Body of pancreas (tissue), 4 donors: ENCODE data around the gene S100A9. TPM values are rescaled to one million over a fixed set of nuclear protein-coding genes. Genes with fewer than 3 reads are reported as not detected.

Experiments used
- ATAC-seq: fragments of 150-250 bp; one replicate; pipeline ENCODE4 v1.9.1; 2016
- DNase-seq, 4 donors: peaks; one replicate each; pipeline ENCODE4 v3.0.0-alpha.2; 2019
- H3K27ac ChIP-seq, 4 donors: fragments of 200-600 bp; sonication (generic); 1 replicate in 3 of 4; 2 replicates in 1 of 4; pipeline versions ENCODE4 v1.5.1 to v1.6.1; 2016 to 2019; ENCODE audit warnings: mild to moderate bottlenecking in 1 of 4, mixed read lengths in 1 of 4, moderate library complexity in 1 of 4
- H3K27me3 ChIP-seq, 2 donors: fragments of 200-600 bp; sonication (generic); one replicate each; pipeline ENCODE4 v1.6.0; 2016; ENCODE audit warnings: mild to moderate bottlenecking in 1 of 2
- H3K36me3 ChIP-seq, 2 donors: fragments of 200-600 bp; sonication (generic); replicated peaks in 1 of 2; 2 replicates each; pipeline ENCODE4 v1.5.1; 2016; ENCODE audit warnings: low read depth in 2 of 2; ENCODE audit not compliant: insufficient read depth in 1 of 2
- H3K4me1 ChIP-seq: fragments of 200-600 bp; sonication (generic); one replicate; pipeline ENCODE4 v1.6.0; 2016
- H3K4me3 ChIP-seq, 2 donors: fragments of 200-600 bp; sonication (generic); 1 replicate in 1 of 2; 2 replicates in 1 of 2; pipeline ENCODE4 v1.5.1; 2016 to 2019
- H3K9me3 ChIP-seq, 3 donors: fragments of 200-600 bp; sonication (generic); 1 replicate in 2 of 3; 2 replicates in 1 of 3; pipeline ENCODE4 v1.5.1; 2016
- CTCF ChIP-seq, 7 experiments: fragments of 450-650 bp in 4 of 7; fragments of 200-600 bp in 3 of 7; sonication (generic) in 3 of 7; IDR thresholded peaks; one replicate each; pipeline ENCODE4 v1.5.1; 2016 to 2019; ENCODE audit warnings: antibody characterized with exemption in 7 of 7
- POLR2A ChIP-seq, 3 donors: fragments of 450-650 bp; IDR thresholded peaks; one replicate each; pipeline ENCODE4 v1.6.1; 2016; ENCODE audit warnings: antibody characterized with exemption in 3 of 3, mild to moderate bottlenecking in 2 of 3
- WGBS, 2 donors: methylation state at CpG; one replicate each; pipeline ENCODE4 v1.1.5; 2017; 5-methylcytosine and 5-hydroxymethylcytosine counted together
- intact Hi-C: fragments of 100-400 bp; cut with DNase I; formaldehyde crosslinking; loops from one replicate; pipeline ENCODE4 v1.15.1; 2023
- total RNA-seq, 2 donors: library from RNA; depleted of rRNA; stranded (reverse); fragments of >200 nt; gene quantifications; one replicate each; pipeline ENCODE4 v1.1.0, GENCODE V29; 2016

Gene S100A9
- total RNA-seq, 2 donors from 2014 or later = 19.5 to 43.2 TPM

GRCh38 chr1:153363641-153364040 is 6.0 kb downstream of the S100A9 start:
- Histone ChIP-seq H3K4me1 (no peaks in the 10 kb centered on the region), H3K9me3 (no peaks in the 10 kb centered on the region), H3K27ac (no peak overlapping the region), H3K4me3 (no peak overlapping the region), H3K36me3 (no peaks in the 10 kb centered on the region), H3K27me3 (no peaks in the 10 kb centered on the region)
- ATAC-seq (no peak), DNase-seq (no peak)
- 48 to 60% methylated on average over 3 of the region's 3 CpGs for WGBS, 2 donors
- no peak for TF ChIP-seq POLR2A (IDR thresholded peaks at IDR 0.05)
- no peak for TF ChIP-seq CTCF (IDR thresholded peaks at IDR 0.05)
- intact Hi-C loops = no loop called here

GRCh38 chr1:153364156-153364555 is 6.5 kb downstream of the S100A9 start:
- intact Hi-C loops = no loop called here
- H3K4me3 ChIP-seq = no peak overlapping the region
- no peak overlapping the region for H3K27ac ChIP-seq
- no peaks in the 10 kb centered on the region for H3K4me1 ChIP-seq
- no peak for TF ChIP-seq POLR2A (IDR thresholded peaks at IDR 0.05)
- TF ChIP-seq CTCF (IDR thresholded peaks at IDR 0.05) = no peak
- DNase-seq (no peak), ATAC-seq (no peak)
- H3K27me3 ChIP-seq = no peaks in the 10 kb centered on the region
- H3K9me3 ChIP-seq = no peaks in the 10 kb centered on the region
- H3K36me3 ChIP-seq = no peaks in the 10 kb centered on the region

- Histone ChIP-seq H3K36me3 (no peaks in the 10 kb centered on the region), H3K4me1 (no peaks in the 10 kb centered on the region), H3K4me3 (no peak overlapping the region), H3K27ac (no peak overlapping the region), H3K27me3 (no peaks in the 10 kb centered on the region), H3K9me3 (no peaks in the 10 kb centered on the region)
- 59 to 61% methylated on average over 12 of the region's 12 CpGs for WGBS, 2 donors
- intact Hi-C loops = no loop called here
- no peak for ATAC-seq
- TF ChIP-seq POLR2A (IDR thresholded peaks at IDR 0.05) = no peak
- TF ChIP-seq CTCF (IDR thresholded peaks at IDR 0.05) = no peak
- DNase-seq = no peak
Measured at GRCh38 chr1:153364766-153365666, 7.4 kb downstream of the S100A9 start.

- intact Hi-C loops = no loop called here
- WGBS, 2 donors = 55 to 73% methylated on average over 8 of the region's 8 CpGs
- Histone ChIP-seq H3K4me3 (no peak overlapping the region), H3K9me3 (no peaks in the 10 kb centered on the region), H3K4me1 (no peaks in the 10 kb centered on the region), H3K27me3 (no peaks in the 10 kb centered on the region), H3K36me3 (no peaks in the 10 kb centered on the region), H3K27ac (no peak overlapping the region)
- DNase-seq (no peak), ATAC-seq (no peak)
- no peak for TF ChIP-seq CTCF (IDR thresholded peaks at IDR 0.05)
- TF ChIP-seq POLR2A (IDR thresholded peaks at IDR 0.05) = no peak
Measured at GRCh38 chr1:153365696-153366095, 8.0 kb downstream of the S100A9 start.

GRCh38 chr1:153366261-153366660 is 8.6 kb downstream of the S100A9 start:
- DNase-seq (no peak), ATAC-seq (no peak)
- H3K9me3 ChIP-seq = no peaks in the 10 kb centered on the region
- H3K4me3 ChIP-seq = no peak overlapping the region
- 66 to 67% methylated on average over 6 of the region's 6 CpGs for WGBS, 2 donors
- no peaks in the 10 kb centered on the region for H3K4me1 ChIP-seq
- H3K27me3 ChIP-seq = no peaks in the 10 kb centered on the region
- H3K36me3 ChIP-seq = no peaks in the 10 kb centered on the region
- intact Hi-C loops = no loop called here
- H3K27ac ChIP-seq = no peak overlapping the region
- TF ChIP-seq CTCF (IDR thresholded peaks at IDR 0.05) (no peak), POLR2A (IDR thresholded peaks at IDR 0.05) (no peak)
